ENCODE data around the gene TBC1D22A.
"Not testable (repeated sequence)": the region's sequence is repeated elsewhere in the genome, so short reads cannot be mapped to it uniquely, and the experiment has no call there.

Gene TBC1D22A

GRCh38 chr22:46762238-46763050, at the start of gene TBC1D22A:
TBC1D22A (plus strand) TSS chr22:46762650; CDS start chr22:46762787, 137 bp downstream.
- DNase-seq = peak; percentile 97

DNA sequence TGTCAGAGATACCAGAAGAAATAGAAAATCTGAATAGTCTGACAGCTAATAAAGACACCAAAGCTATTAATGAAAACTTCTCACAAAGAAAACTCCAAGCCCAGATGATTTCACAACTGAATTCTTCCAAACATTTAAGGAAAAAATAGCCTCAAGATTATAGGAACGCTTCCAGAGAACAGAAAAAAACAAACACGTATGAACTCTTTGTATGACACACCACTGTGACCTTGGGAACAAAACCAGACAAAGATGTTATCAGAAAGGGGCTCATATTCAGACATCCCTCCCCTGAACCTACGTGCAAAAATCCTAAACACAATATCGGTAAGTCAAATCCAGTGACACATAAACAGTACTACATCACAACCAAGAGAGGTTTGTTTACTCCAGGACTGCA, 47.9 kb upstream of the TBC1D22A start:
- DNase-seq = no peak

GRCh38 chr22:46719921-46720320, 42.5 kb upstream of the TBC1D22A start:
- no peak for DNase-seq

- DNase-seq = no peak
These were observed 40.9 kb upstream of the TBC1D22A start for GRCh38 chr22:46721501-46722085.

DNA sequence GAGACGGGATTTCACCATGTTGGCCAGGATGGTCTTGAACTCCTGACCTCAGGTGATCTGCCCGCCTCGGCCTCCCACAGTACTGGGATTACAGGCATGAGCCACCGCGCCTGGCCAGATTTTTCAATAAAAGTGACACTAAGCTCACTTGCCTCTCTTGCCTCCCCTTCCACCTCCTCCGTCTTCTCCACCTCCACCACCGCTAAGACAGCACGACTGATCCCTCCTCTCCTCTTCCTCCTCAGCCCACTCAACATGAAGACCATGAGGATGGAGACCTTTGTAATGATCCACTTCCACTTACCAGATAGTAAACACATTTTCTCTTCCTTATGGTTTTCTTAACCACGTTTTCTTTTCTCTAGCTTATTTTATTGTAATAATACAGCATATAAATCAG, 38.6 kb upstream of the TBC1D22A start:
- no peak for DNase-seq

DNA sequence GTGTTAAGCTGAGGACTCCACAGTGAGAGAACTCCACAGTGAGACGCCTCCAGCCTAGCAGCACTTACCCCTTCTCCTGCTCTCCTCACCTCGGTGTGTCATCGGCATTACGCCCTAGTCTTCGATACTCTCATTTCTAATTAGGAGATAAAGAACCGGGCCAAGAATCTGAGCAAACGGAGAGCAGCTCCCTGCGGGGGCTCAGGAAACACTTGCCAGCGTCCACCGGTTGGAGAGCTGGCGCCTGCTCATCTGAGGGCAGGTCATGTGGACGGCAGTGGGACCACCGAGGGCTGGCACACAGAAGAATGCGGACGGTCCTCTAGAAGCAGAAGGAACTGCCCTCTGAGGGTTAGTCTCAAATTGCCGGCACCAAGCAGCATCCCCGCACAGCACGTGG, 37.4 kb upstream of the TBC1D22A start:
- DNase-seq = no peak

DNA sequence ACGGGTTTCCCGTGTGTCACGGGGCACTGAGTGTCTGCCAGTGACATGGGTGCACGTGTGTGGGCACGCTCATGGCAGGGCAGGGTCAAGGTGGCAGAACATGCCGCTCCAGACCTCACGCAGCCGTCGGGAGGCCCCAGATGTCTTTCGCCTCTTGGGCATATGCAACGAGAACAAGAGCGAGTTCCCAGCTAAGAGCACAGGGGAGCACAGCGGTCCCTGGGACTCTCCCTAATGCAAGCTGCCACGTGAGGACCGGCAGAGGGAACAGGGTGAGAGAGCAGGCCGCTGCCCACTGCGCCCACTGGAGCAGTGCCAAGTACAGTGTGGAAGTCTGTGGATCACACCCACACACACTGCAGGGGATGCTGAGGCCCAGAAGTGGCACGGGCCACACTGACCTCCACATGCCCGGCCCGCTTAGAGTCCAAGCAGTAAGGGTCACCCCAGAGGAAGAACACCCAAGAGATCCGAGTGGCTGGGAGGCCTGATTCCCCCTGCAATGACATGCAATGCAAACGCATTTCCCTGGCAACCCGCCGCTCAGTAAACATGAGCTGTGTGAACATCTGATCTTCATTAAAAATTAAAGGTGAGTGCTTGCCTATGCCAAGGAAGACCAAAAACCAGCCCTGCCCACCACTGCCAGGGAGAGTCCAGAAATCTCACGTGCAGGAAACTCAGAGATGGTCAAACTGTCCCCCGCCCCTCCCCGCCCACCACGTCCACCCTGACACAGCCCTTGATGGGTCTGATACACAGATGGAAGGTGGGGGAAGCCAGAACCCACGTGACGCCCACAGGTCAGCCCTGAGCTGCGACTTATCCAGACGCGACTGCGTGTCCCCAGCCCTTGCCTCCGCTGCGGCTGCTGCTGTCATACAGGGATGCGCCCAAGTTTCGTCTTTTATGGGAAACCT, 36.1 kb upstream of the TBC1D22A start:
- no peak for DNase-seq

DNA sequence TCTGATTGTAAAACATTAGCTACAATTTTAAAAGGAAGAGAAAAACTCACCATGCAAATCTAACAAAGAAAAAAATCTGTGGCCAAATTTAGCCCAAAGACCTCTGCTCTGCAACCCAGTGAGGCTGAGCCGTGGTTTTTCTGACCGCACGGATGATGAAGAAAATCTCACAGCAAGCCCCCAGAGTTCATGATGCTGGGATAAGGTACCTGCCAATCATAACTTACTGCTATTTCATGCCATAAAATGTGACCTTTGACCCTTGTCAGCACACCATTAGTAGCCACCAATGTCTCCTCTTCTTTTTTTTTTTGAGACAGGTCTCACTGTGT, 35.5 kb upstream of the TBC1D22A start:
- DNase-seq = no peak

DNA sequence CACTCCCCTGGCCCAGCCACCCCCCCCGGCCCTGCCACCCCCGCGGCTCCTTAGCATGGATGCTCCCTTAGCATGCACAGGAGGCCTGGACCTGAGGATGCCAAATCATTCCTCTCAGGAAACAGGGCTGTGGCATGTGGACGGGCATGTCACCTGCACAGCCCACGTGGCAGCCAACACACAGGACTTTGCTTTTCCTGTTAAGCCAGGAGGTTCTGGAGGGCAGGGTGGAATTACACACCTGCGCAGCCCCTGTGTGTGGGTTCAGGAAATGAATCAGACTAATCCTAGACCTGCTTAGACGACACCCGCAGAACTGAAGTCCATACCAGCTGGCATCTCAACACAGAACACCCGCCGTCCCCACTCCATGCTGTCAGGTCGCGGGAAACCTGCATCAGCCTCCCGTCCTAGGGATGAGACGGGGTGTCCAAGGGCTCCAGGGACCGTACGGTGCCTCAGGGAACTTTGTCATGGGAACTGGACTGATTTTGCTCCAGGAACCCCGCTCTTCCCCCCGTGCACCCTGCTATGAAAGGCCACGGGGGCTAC, 34.6 kb upstream of the TBC1D22A start:
- DNase-seq = no peak

DNA sequence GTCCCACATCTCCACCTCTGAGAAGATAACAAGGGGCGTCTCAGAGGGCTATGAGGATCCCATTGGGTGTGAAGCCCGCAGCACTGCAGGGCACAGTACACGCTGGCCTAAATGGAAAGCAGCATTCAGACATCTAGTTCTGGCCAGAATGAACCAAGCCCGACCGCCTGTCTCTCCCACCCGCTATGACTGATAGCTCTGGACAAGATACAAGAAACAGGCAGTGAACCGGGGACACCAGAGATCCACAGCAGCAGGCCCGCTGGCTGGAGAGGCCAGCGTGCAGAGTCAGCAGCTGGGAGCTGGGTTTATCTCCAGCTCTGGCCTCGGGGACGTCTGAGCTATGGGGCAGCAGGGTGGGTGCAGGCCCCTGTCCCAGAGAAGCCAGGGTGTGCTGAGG, 34.0 kb upstream of the TBC1D22A start:
- no peak for DNase-seq

DNA sequence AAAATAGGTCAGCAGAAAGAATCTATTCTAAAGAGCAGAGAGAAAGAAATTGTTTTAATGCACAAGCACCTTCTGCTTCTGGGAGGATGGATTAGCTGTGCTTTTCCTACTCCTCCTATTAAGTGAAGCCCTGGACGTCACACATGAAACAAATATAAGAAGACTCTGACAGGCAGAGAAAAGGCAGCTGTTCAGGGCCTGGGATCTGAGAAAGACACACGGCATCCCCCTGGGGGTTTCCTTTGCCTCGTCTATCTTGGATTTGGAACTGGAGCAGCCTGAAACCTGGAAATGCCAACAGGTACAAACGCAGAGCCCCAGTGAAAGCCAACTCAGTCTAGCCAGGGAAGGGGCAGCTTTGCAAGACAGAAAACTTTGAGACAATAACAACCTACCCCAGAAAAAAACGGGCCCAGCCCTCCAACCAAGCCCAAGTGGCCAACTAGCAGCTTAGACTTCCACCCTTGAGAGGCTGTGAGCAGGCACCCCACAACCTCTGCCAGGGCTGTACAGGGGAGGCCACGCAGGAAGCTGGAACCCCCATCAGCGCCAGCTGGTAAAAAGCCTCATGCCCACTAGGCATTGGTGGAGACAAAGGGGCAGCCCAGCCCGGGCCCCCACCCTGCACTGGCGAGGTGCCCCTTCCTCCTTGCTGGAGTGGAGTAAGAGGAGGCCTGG, 31.7 kb upstream of the TBC1D22A start:
- no peak for DNase-seq

DNA sequence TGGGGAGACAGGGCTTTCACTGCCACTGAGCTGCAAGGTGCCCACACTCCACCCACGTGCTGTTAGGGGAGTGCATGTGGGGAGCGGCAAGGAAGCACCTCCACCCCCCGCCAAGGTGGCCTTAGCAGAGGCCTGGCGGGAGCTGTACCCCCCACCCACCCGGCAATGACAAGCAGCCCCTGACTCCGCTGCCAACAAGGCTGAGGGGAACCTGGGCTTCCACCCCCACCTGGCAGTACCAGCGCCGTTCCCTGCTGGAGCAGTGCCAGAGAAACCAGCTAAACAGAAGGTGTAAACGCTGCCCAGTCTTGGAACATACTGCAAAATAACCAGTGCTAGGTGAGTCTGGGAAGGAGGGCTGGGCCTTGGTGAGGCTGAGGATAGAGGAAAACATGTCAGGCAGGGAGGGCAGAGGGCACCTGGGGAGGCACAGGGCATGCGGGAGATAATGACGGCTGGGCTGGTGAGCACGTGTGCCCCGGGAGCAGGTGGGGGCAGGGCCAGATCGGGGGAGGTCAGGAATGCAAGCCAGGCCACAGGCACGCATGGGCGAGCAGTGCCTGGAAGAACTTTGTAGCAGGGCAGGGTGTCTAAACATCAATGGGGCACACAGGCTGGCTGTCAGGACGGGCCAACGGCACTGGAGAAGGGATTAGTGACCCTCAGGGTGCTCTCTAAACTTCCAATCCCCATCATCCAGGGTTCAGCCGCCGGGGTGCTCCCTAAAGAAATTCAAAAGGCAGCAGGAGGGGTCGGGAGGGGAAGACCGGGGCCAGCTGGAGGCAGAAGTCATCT, 31.0 kb upstream of the TBC1D22A start:
- DNase-seq = no peak

- DNase-seq = no peak
These were observed 30.4 kb upstream of the TBC1D22A start for GRCh38 chr22:46732041-46732379.

- DNase-seq = peak; percentile 44
These were observed 29.9 kb upstream of the TBC1D22A start for GRCh38 chr22:46732513-46732912.

DNA sequence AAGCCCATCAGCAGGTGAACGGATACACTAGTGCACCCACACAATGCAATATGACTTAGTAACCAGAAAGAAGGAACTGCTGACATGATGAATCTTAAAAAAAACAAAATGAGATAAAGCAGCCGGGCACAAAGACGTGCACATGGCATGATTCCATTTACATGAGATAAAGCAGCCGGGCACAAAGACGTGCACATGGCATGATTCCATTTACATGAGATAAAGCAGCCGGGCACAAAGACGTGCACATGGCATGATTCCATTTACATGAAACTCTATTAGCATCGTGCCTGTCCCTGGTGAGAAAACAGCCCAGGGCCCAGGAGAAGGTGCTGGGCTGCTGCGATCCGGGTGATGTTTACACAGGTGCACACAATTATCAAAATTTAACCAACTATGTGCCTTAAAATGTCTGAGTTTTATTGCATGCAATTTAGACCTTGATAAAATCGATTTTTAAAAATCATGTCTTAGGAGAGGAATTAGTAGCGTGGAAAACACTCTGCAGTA, 28.2 kb upstream of the TBC1D22A start:
- DNase-seq = not testable (repeated sequence)

DNA sequence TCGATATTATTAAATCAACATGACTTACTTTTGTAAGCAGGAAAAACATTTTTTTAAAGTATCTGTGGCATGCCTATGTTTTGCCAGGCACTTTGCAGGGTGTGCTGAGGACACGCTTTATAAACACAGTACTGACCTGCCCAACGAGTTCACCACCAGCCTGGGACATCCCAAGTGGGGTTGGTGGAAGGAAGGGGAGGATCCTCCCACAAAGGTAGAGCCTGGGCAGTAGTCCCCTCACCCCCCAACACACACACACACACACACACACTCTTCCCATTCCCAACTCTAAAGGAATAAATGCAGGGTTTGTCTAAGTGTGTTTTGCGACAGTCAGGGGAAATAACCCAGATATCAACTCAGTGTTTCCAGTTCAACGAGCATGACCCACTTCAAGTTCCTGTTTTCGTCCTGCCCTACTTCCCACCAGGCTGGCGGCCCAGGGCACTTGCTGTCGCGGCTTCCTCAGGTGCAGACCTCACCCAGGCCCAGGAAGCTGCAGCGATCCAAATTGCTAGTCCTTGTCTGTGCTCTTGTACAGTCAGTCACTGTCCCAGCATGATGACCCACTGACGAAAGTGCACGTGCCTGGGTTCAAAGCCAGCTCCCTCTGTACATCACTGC, 27.5 kb upstream of the TBC1D22A start:
- DNase-seq = peak; percentile 76

- DNase-seq = no peak
These were observed 26.5 kb upstream of the TBC1D22A start for GRCh38 chr22:46735747-46736608.

GRCh38 chr22:46736705-46737104, 25.7 kb upstream of the TBC1D22A start:
- no peak for DNase-seq

DNA sequence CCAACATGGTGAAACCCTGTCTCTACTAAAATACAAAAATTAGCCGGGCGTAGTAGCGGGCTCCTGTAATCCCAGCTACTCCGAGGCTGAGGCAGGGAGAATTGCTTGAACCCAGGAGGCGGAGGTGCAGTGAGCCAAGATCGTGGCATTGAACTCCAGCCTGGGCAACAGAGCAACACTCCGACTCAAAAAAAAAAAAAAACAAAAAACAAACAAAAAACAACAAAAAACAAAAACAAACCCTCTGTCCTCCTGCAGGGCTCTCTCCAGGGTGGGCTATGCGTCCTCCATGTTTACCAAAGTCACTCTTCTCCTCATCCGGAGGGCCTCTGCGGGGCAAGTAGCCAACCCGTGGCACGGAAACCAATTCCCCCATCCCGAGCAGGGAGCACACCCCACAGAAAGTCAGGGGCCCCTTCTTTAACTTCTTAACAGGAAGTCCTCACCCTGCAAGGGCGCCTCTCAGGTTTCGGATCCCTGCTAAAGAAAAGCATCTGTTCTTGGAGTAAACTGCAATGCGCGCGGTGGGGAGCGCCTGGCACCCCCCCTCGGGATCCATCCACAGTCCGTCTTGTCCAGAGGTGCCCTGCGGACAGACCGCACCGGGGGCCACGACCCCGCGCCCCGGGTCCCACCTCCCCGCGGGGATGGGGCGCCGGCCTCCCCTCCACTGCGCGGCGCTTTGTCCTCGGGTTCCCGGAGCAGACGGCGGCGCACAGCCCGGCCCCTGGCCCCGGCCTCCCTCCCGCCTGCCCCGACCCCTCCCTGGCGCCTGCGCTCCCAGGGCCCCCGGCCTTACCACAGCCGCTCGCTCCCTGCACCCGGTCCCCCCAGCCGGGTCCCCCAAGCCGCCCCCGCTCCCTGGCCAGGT, 25.1 kb upstream of the TBC1D22A start:
- DNase-seq = peak; percentile 52
